DMS153 treated with DMSO at 0.1 percent for 48 hours (cell line): ENCODE measurements around the gene MIB2.

ENCODE experiments used
- DNase-seq: peaks from one replicate; lab custom pipeline; 2025; ENCODE audit not compliant: unreplicated experiment; lab: John Stamatoyannopoulos, UW

MIB2 gene

GRCh38 chr1:1677718-1678580 lies 62.6 kb downstream of the MIB2 start:
- no peak for DNase-seq

DNA sequence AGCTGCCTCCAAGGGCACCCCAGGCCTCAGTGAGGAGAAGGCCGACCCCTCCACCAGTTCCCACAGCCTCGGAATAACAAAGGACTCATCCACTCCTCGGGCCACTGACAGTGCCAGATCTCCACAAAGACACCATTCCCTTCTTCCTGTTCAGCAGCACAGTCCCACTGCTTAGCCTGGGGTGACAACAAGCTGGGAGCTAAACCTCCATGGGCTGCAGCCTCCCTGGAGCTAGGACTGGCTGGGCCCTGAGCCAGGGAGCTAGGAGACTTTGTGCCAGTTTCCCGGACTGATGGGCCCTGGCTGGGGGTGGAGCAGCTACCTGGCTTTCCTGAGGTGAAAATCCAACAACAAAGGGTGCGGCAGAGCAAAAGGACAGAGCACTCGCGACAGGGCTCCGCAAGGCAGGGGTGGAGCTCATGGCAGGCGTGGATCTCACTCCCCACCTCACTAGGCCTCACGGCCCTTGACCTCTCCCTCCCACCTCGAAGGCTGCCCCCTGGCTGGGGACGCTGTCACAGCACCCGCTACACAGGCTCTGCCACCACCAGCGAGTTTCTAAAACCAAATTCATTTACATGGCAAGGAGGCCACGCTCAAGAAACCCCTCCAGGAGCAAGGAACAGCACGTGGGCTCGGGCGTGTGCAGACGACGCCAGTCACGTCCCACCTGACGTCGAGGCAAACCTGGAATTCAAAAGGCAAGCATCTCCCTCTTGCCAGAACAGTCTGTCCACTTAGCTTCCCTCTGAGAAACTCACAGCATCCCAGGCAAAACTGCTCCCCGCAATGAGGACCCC lies 63.5 kb downstream of the MIB2 start:
- no peak for DNase-seq
